ENCODE measurements around the gene KCND1.

Gene KCND1

DNA sequence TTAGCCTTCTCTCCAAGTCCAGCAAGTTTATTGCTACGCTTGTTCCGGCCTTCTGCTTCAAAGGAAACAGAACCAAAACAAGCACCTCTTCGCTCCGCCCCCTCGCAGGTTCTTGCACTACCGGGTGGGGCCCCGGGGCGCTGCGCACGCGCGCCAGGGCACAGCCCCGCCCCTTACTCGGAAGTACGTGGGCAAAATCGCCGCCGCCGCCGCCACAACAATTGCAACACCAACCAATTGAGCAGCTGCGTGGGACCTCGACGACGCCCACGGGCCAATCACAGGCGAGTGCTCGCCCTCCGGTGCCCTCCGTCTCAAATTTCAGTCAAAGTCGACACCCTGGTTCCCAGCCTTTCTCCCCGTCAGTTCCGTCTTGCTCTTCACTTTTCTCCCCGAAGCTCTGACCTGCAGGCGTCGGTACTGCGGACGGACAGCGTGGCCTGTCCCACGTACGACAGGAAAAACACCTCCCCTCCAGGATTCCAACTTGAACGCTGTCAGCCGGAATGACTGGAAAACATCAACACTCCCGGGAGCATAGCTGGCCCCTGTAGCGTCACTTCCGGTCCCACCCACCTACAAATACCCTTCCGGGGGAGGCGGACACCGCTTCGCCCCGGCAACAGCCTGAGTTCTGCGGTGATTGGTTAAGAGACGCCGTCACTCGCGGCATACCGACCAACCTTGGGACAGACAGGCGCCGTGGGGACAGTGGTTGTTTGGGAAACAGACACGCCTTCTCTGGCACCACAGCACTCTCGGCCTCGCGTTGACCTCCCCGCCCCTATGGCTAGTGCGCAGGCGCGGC, 13.6 kb downstream of the KCND1 start:
- H3K4me3 ChIP-seq, result peak overlapping the region; percentile 83
- peaks cover 3% of the 10 kb centered on the region; the same call in 1 of the 2 replicates for H3K36me3 ChIP-seq (ENCODE audit: insufficient read depth, low read length)
- H3K27ac ChIP-seq, result peak overlapping the region; percentile 98
- H3K9me3 ChIP-seq (ENCODE audit: low read depth, low read length), result no peaks in the 10 kb centered on the region
- H3K9ac ChIP-seq (ENCODE audit: insufficient read length), result peak overlapping the region; percentile 88
- DNase-seq (ENCODE audit: low read depth, low spot score), result peak; percentile 86
- TF ChIP-seq POLR2AphosphoS5 (IDR thresholded peaks at IDR 0.05; ENCODE audit: borderline replicate concordance, low read depth, low read length) (no peak; the same call in 1 of the 2 replicates), FOXP2 (optimal IDR thresholded peaks at IDR 0.05; ENCODE audit: control extremely low read depth, extremely low read length, insufficient read depth) (no peak), EZH2 (IDR thresholded peaks at IDR 0.05) (no peak)

DNA sequence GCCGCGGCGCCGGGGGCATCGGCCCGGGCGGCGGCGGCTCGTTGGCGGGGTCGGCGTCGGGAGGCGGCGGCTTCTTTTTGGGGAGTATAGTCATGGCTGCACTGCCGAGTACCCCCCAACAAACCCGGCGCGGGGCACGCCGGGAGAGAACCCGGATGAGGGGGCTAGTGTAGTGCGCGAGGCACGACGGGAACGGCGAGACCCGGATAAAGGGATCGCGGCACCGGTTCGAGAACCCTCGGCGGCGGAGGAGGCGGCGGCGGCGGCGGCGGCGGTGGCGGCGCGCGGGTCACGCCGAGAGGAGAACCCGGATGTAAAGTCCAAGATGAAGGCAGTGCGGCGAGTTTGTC, 14.2 kb downstream of the KCND1 start, which contains the start of gene OTUD5:
TSS of gene OTUD5 (minus strand) at position 131 of the 350 bp plus-strand sequence. CDS start at position 94, 37 bp downstream.
- no peaks in the 10 kb centered on the region for H3K9me3 ChIP-seq (ENCODE audit: low read depth, low read length)
- DNase-seq (ENCODE audit: low read depth, low spot score), result no peak
- peak within 1 kb of the TSS; percentile 98 for H3K27ac ChIP-seq
- TF ChIP-seq POLR2AphosphoS5 (IDR thresholded peaks at IDR 0.05; ENCODE audit: borderline replicate concordance, low read depth, low read length) (no peak), FOXP2 (optimal IDR thresholded peaks at IDR 0.05; ENCODE audit: control extremely low read depth, extremely low read length, insufficient read depth) (no peak), EZH2 (IDR thresholded peaks at IDR 0.05) (no peak)
- peak within 1 kb of the TSS; percentile 83 for H3K4me3 ChIP-seq
- peak within 1 kb of the TSS; percentile 88 for H3K9ac ChIP-seq (ENCODE audit: insufficient read length)
- H3K36me3 ChIP-seq (ENCODE audit: insufficient read depth, low read length), result peaks cover 3% of the 10 kb centered on the region; the same call in 1 of the 2 replicates

DNA sequence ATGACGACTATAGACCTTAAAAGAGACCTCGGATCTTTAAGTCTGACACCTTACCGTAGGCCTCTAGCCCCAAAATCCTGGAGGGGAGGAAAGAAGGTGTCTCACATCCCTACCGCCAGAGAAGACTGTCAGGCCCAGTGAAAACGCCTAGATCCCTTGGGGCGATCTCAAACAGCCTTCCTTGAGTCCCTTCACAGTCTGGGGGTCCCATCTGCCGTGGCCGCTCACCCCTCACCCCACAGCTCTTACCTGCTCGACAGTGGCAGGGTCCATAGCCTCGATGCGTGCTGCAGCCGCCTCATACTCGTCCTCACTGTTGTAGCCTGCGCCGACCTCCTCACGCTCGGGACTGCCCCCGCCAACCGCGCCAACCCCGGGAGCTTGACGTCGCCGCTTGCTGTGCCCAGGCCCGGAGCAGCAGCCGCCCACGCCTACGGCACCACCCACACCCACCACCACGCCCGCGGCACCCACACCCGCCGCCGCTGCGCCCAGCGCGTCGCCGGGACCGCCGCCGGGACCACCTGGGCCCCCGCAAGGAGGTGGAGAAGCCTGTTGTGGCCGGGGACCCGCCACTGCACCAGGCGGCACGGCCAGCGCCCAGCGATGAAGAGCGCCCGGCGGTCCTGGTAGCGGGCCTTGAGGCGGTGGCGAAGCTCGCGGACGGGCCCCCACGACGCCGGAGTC, 14.8 kb downstream of the KCND1 start:
- Histone ChIP-seq H3K4me3 (peak overlapping the region; percentile 77), H3K36me3 (ENCODE audit: insufficient read depth, low read length) (peaks cover 3% of the 10 kb centered on the region; the same call in 1 of the 2 replicates), H3K9me3 (ENCODE audit: low read depth, low read length) (no peaks in the 10 kb centered on the region), H3K9ac (ENCODE audit: insufficient read length) (peak overlapping the region; percentile 88), H3K27ac (no peak overlapping the region)
- DNase-seq (ENCODE audit: low read depth, low spot score), result no peak
- TF ChIP-seq POLR2AphosphoS5 (IDR thresholded peaks at IDR 0.05; ENCODE audit: borderline replicate concordance, low read depth, low read length), result no peak
- TF ChIP-seq EZH2 (IDR thresholded peaks at IDR 0.05), result no peak
- TF ChIP-seq FOXP2 (optimal IDR thresholded peaks at IDR 0.05; ENCODE audit: control extremely low read depth, extremely low read length, insufficient read depth), result no peak

DNA sequence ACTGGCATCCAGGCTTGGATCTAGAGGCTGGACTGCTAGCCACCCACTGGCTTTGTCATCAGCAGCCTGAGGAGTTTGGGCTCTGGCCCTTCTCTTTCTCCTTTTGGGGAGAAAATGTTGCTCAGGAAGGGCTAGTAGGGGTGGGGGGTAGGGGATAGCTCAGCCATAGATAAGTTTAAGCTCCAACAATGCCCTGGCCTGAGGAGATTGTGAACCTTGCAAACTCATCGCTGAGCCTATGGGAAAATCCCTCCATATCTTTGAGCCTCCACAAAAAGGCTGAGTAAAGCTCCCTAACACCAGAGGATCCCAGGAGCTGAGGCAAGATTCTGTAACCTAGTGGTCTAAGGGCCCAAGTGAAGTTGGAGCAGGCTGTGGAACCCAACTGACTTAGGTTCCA, 23.1 kb downstream of the KCND1 start:
- Histone ChIP-seq H3K9me3 (ENCODE audit: low read depth, low read length) (no peaks in the 10 kb centered on the region), H3K4me3 (no peak overlapping the region), H3K27ac (no peak overlapping the region), H3K9ac (ENCODE audit: insufficient read length) (no peak overlapping the region), H3K36me3 (ENCODE audit: insufficient read depth, low read length) (no peaks in the 10 kb centered on the region)
- no peak for DNase-seq (ENCODE audit: low read depth, low spot score)
- TF ChIP-seq FOXP2 (optimal IDR thresholded peaks at IDR 0.05; ENCODE audit: control extremely low read depth, extremely low read length, insufficient read depth), result no peak
- no peak for TF ChIP-seq POLR2AphosphoS5 (IDR thresholded peaks at IDR 0.05; ENCODE audit: borderline replicate concordance, low read depth, low read length)
- TF ChIP-seq EZH2 (IDR thresholded peaks at IDR 0.05), result no peak

DNA sequence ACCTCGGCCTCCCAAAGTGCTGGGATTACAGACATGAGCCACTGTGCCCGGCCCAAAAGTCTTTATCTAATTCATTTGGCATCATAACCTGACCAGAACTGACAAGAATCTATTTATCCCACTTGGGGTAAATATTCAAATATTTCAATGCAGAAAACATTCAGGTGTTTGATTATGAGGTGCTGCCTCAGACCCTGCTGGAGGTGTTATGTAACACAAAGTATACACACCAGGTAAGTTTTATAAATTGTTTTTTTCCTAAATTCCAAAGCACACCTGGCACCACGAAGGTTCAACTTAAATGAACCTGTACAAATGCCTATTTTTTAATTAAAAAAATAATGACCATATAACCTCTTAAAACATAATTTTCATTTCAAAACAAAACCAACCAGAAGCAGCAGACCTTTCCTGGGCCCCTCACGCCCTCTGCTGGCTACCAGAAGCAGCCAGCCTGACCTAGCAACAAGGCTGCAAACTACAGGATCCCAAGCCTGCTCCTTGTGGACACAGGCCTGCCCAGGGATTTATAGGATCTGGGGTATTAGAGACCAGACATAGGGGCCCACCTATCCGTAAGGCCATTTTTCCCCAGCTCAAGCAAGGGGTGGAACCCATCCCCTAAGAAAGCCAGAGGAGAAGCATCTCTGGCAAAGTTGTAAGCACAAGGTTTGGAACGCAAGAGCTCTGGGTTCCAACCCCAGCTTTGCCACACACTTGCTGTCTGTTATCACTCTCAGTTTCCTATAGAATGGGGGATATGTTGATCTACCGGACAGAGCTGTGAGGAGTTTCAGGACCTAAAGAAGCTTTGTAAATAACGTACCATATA, 25.9 kb downstream of the KCND1 start:
- DNase-seq (ENCODE audit: low read depth, low spot score), result no peak

DNA sequence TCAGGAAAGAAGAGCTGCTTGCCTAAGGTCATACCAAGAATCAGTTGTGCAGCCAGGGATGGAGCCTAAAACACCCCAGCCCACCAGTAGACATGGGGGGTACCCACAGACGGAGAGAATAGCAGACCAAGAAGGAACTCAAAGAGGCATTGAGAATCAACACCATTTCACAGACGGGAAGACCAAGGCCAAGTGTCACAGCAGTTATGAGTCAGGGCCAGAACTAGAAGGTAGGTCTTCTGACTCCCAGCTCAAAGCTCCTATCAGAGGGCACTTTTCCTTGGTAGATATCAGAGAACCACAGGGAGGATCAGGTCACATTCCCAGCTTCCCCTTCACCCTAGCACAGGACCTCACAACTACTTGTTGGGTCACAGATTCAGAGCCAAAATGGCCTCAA, 28.7 kb downstream of the KCND1 start:
- Histone ChIP-seq H3K36me3 (ENCODE audit: insufficient read depth, low read length) (peaks cover 3% of the 10 kb centered on the region; the same call in 1 of the 2 replicates), H3K9ac (ENCODE audit: insufficient read length) (no peak overlapping the region), H3K4me3 (no peak overlapping the region), H3K27ac (no peak overlapping the region), H3K9me3 (ENCODE audit: low read depth, low read length) (no peaks in the 10 kb centered on the region)
- no peak for DNase-seq (ENCODE audit: low read depth, low spot score)
- no peak for TF ChIP-seq FOXP2 (optimal IDR thresholded peaks at IDR 0.05; ENCODE audit: control extremely low read depth, extremely low read length, insufficient read depth)
- TF ChIP-seq EZH2 (IDR thresholded peaks at IDR 0.05), result no peak
- TF ChIP-seq POLR2AphosphoS5 (IDR thresholded peaks at IDR 0.05; ENCODE audit: borderline replicate concordance, low read depth, low read length), result no peak

More for the DNA sequence above, 25.9 kb downstream of the KCND1 start:
- no peak overlapping the region for H3K9ac ChIP-seq (ENCODE audit: insufficient read length)
- H3K4me3 ChIP-seq, result no peak overlapping the region
- no peak overlapping the region for H3K27ac ChIP-seq
- peaks cover 3% of the 10 kb centered on the region; the same call in 1 of the 2 replicates for H3K36me3 ChIP-seq (ENCODE audit: insufficient read depth, low read length)
- no peak for TF ChIP-seq EZH2 (IDR thresholded peaks at IDR 0.05)
- no peak for TF ChIP-seq FOXP2 (optimal IDR thresholded peaks at IDR 0.05; ENCODE audit: control extremely low read depth, extremely low read length, insufficient read depth)
- TF ChIP-seq POLR2AphosphoS5 (IDR thresholded peaks at IDR 0.05; ENCODE audit: borderline replicate concordance, low read depth, low read length), result no peak
- H3K9me3 ChIP-seq (ENCODE audit: low read depth, low read length), result no peaks in the 10 kb centered on the region

DNA sequence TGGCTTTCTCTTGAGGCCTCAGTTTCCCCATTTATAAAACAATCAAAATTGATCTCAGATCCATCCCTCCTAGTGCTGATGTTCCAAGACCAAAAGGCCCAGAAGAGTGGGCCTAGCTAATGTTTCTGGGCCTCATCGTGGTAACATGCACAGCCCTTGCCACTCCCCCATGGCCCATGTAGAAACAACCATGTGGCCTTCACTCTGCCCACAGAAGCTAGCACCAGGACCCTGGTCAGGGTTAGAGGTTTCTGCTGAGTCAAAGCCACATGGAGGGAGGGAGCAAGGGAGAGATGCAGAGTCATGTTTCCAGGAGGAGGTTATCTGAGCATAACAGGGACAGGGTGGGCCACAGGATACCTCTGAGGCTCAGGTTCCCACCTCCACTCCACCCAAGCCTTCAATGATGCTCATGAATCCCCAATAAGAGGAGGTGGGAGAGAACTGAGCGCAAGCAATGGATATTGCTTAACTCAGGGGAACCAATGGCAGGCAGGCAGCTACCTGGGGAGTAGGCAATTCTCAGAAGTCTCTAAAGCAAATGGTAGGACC, 31.2 kb downstream of the KCND1 start:
- Histone ChIP-seq H3K4me3 (no peak overlapping the region), H3K9ac (ENCODE audit: insufficient read length) (no peak overlapping the region), H3K27ac (no peak overlapping the region), H3K9me3 (ENCODE audit: low read depth, low read length) (no peaks in the 10 kb centered on the region), H3K36me3 (ENCODE audit: insufficient read depth, low read length) (peaks cover 3% of the 10 kb centered on the region; the same call in 1 of the 2 replicates)
- no peak for DNase-seq (ENCODE audit: low read depth, low spot score)
- TF ChIP-seq FOXP2 (optimal IDR thresholded peaks at IDR 0.05; ENCODE audit: control extremely low read depth, extremely low read length, insufficient read depth) (no peak), EZH2 (IDR thresholded peaks at IDR 0.05) (no peak), POLR2AphosphoS5 (IDR thresholded peaks at IDR 0.05; ENCODE audit: borderline replicate concordance, low read depth, low read length) (no peak)
